Activated B cell treated with CpG ODN at 0.5 μM for 24 hours (primary cell): ENCODE data around the gene SYNJ2. TPM values are rescaled to one million over a fixed set of nuclear protein-coding genes. Genes with fewer than 3 reads are reported as not detected.
A peak's percentile ranks its signal among the peaks of the same experiment; 100 is the strongest.

Source experiments
- ATAC-seq: fragments of 200-7000 bp; cut with Tn5 transposase; one replicate; pipeline ENCODE4 v1.10.0; 2021; ENCODE audit warnings: low read depth, mild to moderate bottlenecking, moderate library complexity
- CTCF ChIA-PET: fragments of 350-600 bp; sonication (Branson Sonifier 250); formaldehyde crosslinking; loops from one replicate; lab custom pipeline; 2021; ENCODE audit warnings: antibody characterized with exemption; lab: Charles Lee
- POLR2A ChIA-PET: fragments of 350-600 bp; sonication (Branson Sonifier 250); formaldehyde crosslinking; loops from one replicate; lab custom pipeline; 2021; ENCODE audit warnings: antibody characterized with exemption; lab: Charles Lee
- DNase-seq: peaks from one replicate; pipeline ENCODE4 v3.0.0; 2022
- H3K27ac Mint-ChIP-seq: one replicate; pipeline ENCODE4 v1.8.0; 2020; ENCODE audit warnings: mixed read lengths
- H3K27me3 Mint-ChIP-seq: one replicate; pipeline ENCODE4 v1.8.0; 2021; ENCODE audit warnings: mixed read lengths
- H3K36me3 Mint-ChIP-seq: one replicate; pipeline ENCODE4 v1.8.0; 2021; ENCODE audit warnings: low read depth, mixed read lengths
- H3K4me1 Mint-ChIP-seq: one replicate; pipeline ENCODE4 v1.8.0; 2021; ENCODE audit warnings: mixed read lengths
- H3K4me3 Mint-ChIP-seq: one replicate; pipeline ENCODE4 v1.8.0; 2020; ENCODE audit warnings: mild to moderate bottlenecking, mixed read lengths
- H3K9me3 Mint-ChIP-seq: one replicate; pipeline ENCODE4 v1.8.0; 2020; ENCODE audit warnings: mixed read lengths
- intact Hi-C: fragments of 100-400 bp; cut with micrococcal nuclease; formaldehyde crosslinking; loops from one replicate; pipeline ENCODE4 v1.15.1; 2024
- total RNA-seq: library from RNA; stranded (reverse); gene quantifications from 2 replicates; pipeline ENCODE4 v1.2.3, GENCODE V29; 2022
- TF ChIP-seq, protein P1 (sequence below): fragments of 200-600 bp; IDR thresholded peaks from one replicate; pipeline ENCODE4 v1.8.0; 2022; ENCODE audit warnings: antibody characterized with exemption, mild to moderate bottlenecking

Gene SYNJ2
- total RNA-seq, 1 donor from 2014 or later, result 25.0 TPM

- H3K9me3 Mint-ChIP-seq, result no peaks in the 10 kb centered on the region
- no peaks in the 10 kb centered on the region for H3K27me3 Mint-ChIP-seq
- peaks cover 29% of the 10 kb centered on the region for H3K36me3 Mint-ChIP-seq
- DNase-seq (no peak), ATAC-seq (no peak)
- no peak overlapping the region for H3K4me3 Mint-ChIP-seq
- POLR2A ChIA-PET, result interaction anchor here (1.0 kb wide), 1 partner anchor 38 kb away, joined by 3 read pairs; the partner anchor contains the start of gene SYNJ2
- CTCF ChIA-PET, result no interaction called here
- H3K27ac Mint-ChIP-seq, result no peak overlapping the region
- TF ChIP-seq, protein P1, sequence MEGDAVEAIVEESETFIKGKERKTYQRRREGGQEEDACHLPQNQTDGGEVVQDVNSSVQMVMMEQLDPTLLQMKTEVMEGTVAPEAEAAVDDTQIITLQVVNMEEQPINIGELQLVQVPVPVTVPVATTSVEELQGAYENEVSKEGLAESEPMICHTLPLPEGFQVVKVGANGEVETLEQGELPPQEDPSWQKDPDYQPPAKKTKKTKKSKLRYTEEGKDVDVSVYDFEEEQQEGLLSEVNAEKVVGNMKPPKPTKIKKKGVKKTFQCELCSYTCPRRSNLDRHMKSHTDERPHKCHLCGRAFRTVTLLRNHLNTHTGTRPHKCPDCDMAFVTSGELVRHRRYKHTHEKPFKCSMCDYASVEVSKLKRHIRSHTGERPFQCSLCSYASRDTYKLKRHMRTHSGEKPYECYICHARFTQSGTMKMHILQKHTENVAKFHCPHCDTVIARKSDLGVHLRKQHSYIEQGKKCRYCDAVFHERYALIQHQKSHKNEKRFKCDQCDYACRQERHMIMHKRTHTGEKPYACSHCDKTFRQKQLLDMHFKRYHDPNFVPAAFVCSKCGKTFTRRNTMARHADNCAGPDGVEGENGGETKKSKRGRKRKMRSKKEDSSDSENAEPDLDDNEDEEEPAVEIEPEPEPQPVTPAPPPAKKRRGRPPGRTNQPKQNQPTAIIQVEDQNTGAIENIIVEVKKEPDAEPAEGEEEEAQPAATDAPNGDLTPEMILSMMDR, result no peak
- intact Hi-C loops, result no loop called here
- peaks cover 16% of the 10 kb centered on the region for H3K4me1 Mint-ChIP-seq
Observed at GRCh38 chr6:158019416-158019815, 37.8 kb downstream of the SYNJ2 start.

GRCh38 chr6:158020272-158020711 is 38.6 kb downstream of the SYNJ2 start:
- CTCF ChIA-PET, result no interaction called here
- intact Hi-C loops, result no loop called here
- Mint-ChIP-seq H3K36me3 (peaks cover 29% of the 10 kb centered on the region), H3K9me3 (no peaks in the 10 kb centered on the region), H3K4me1 (peaks cover 9% of the 10 kb centered on the region), H3K4me3 (no peak overlapping the region), H3K27me3 (no peaks in the 10 kb centered on the region), H3K27ac (no peak overlapping the region)
- no peak for ATAC-seq
- TF ChIP-seq, protein P1, result no peak
- POLR2A ChIA-PET, result interaction anchor here (0.6 to 0.9 kb wide), 2 partner anchors 11 to 42 kb away, joined by 3 read pairs; no protein-coding TSS in a partner anchor
- no peak for DNase-seq

- Mint-ChIP-seq H3K9me3 (no peaks in the 10 kb centered on the region), H3K36me3 (peaks cover 29% of the 10 kb centered on the region), H3K27ac (no peak overlapping the region), H3K4me3 (no peak overlapping the region), H3K27me3 (no peaks in the 10 kb centered on the region), H3K4me1 (peaks cover 9% of the 10 kb centered on the region)
- no peak for ATAC-seq
- TF ChIP-seq, protein P1, result no peak
- ChIA-PET POLR2A (interaction anchor here (0.6 to 0.9 kb wide), 2 partner anchors 10 to 42 kb away, joined by 3 read pairs; no protein-coding TSS in a partner anchor), CTCF (no interaction called here)
- intact Hi-C loops, result no loop called here
- DNase-seq, result no peak
Observed at GRCh38 chr6:158020811-158021210, 39.1 kb downstream of the SYNJ2 start.

- TF ChIP-seq, protein P1, result no peak
- no peak for DNase-seq
- Mint-ChIP-seq H3K27me3 (no peaks in the 10 kb centered on the region), H3K9me3 (no peaks in the 10 kb centered on the region), H3K27ac (no peak overlapping the region), H3K4me3 (no peak overlapping the region), H3K4me1 (peaks cover 13% of the 10 kb centered on the region), H3K36me3 (peaks cover 29% of the 10 kb centered on the region)
- POLR2A ChIA-PET, result interaction anchor here (0.9 kb wide), 1 partner anchor 10 kb away, joined by 3 read pairs; no protein-coding TSS in a partner anchor
- ATAC-seq, result no peak
- intact Hi-C loops, result no loop called here
- CTCF ChIA-PET, result no interaction called here
Observed at GRCh38 chr6:158021376-158021775, 39.7 kb downstream of the SYNJ2 start.

GRCh38 chr6:158021814-158022748 is 40.4 kb downstream of the SYNJ2 start:
- intact Hi-C loops, result no loop called here
- H3K36me3 Mint-ChIP-seq, result peaks cover 29% of the 10 kb centered on the region
- H3K27ac Mint-ChIP-seq, result peak overlapping the region; percentile 6
- ATAC-seq (no peak), DNase-seq (no peak)
- H3K27me3 Mint-ChIP-seq, result no peaks in the 10 kb centered on the region
- ChIA-PET POLR2A (interaction anchor here (0.7 kb wide), 1 partner anchor 10 kb away, joined by 3 read pairs; no protein-coding TSS in a partner anchor), CTCF (no interaction called here)
- H3K9me3 Mint-ChIP-seq, result no peaks in the 10 kb centered on the region
- H3K4me3 Mint-ChIP-seq, result no peak overlapping the region
- TF ChIP-seq, protein P1, result no peak
- peaks cover 20% of the 10 kb centered on the region for H3K4me1 Mint-ChIP-seq
